Activated CD4-positive, alpha-beta T cell treated with anti-CD3 and anti-CD28 coated beads for 36 hours (primary cell): ENCODE data around the gene FZD7. TPM values are rescaled to one million over a fixed set of nuclear protein-coding genes. Genes with fewer than 3 reads are reported as not detected.
A peak's percentile ranks its signal among the peaks of the same experiment; 100 is the strongest.

Experiments
- ATAC-seq: fragments of 200-7000 bp; cut with Tn5 transposase; one replicate; pipeline ENCODE4 v1.10.0; 2021; ENCODE audit warnings: mild to moderate bottlenecking, moderate library complexity
- CTCF ChIA-PET: fragments of 350-600 bp; sonication (Branson Sonifier 250); formaldehyde crosslinking; loops from one replicate; lab custom pipeline; 2021; ENCODE audit warnings: antibody characterized with exemption; lab: Charles Lee
- POLR2A ChIA-PET: fragments of 350-600 bp; sonication (Branson Sonifier 250); formaldehyde crosslinking; loops from one replicate; lab custom pipeline; 2021; ENCODE audit warnings: antibody characterized with exemption, inconsistent platforms; lab: Charles Lee
- DNase-seq: peaks from one replicate; pipeline ENCODE4 v3.0.0-alpha.2; 2020
- H3K27ac Mint-ChIP-seq: one replicate; pipeline ENCODE4 v1.8.0; 2021; ENCODE audit warnings: mixed read lengths
- H3K27me3 Mint-ChIP-seq: one replicate; pipeline ENCODE4 v1.8.0; 2021; ENCODE audit warnings: mixed read lengths
- H3K36me3 Mint-ChIP-seq: one replicate; pipeline ENCODE4 v1.8.0; 2021; ENCODE audit warnings: low read depth, mixed read lengths
- H3K4me1 Mint-ChIP-seq: one replicate; pipeline ENCODE4 v1.8.0; 2021; ENCODE audit warnings: mixed read lengths
- H3K4me3 Mint-ChIP-seq: one replicate; pipeline ENCODE4 v1.8.0; 2021; ENCODE audit warnings: mild to moderate bottlenecking, moderate library complexity, mixed read lengths
- H3K9me3 Mint-ChIP-seq: one replicate; pipeline ENCODE4 v1.8.0; 2021; ENCODE audit warnings: low read depth, mixed read lengths
- intact Hi-C, 2 experiments: fragments of 100-400 bp; cut with DNase I in 1 of 2; cut with micrococcal nuclease in 1 of 2; formaldehyde crosslinking; loops; one replicate each; pipeline versions ENCODE4 v1.14.2 to v1.15.1; 2022 to 2024; cut with DNase I, micrococcal nuclease
- total RNA-seq, 2 experiments: library from RNA; stranded (reverse); gene quantifications; one replicate each; pipeline ENCODE4 v1.2.3, GENCODE V29; 2021

FZD7 gene
- total RNA-seq, 2 experiments from 2014 or later, result 0.58 to 0.94 TPM

DNA sequence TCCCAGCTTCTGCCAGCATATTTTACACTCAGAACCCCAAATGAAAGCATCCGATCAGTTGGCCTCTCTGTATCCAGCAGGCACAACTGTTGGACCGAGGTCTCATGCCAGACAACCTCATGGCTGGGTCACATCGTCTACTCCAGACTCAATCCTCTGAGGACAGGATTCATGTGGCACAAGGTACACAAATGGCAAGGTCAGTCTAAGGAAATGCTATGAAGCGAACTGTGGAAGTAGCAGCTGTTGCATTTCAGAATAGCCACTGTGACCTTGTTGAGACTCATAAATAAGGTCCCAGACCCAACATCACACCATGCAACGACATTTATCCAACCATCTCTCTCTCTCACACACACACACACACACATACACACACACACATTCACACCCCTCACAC, 7.1 kb upstream of the FZD7 start:
- peaks cover 6% of the 10 kb centered on the region for H3K27me3 Mint-ChIP-seq
- H3K4me1 Mint-ChIP-seq, result no peaks in the 10 kb centered on the region
- intact Hi-C loops, result no loop called here
- no peak overlapping the region for H3K4me3 Mint-ChIP-seq
- H3K9me3 Mint-ChIP-seq, result no peaks in the 10 kb centered on the region
- CTCF ChIA-PET, result no interaction called here
- POLR2A ChIA-PET, result no interaction called here
- no peak for ATAC-seq
- no peaks in the 10 kb centered on the region for H3K36me3 Mint-ChIP-seq
- no peak overlapping the region for H3K27ac Mint-ChIP-seq
- DNase-seq, result no peak

DNA sequence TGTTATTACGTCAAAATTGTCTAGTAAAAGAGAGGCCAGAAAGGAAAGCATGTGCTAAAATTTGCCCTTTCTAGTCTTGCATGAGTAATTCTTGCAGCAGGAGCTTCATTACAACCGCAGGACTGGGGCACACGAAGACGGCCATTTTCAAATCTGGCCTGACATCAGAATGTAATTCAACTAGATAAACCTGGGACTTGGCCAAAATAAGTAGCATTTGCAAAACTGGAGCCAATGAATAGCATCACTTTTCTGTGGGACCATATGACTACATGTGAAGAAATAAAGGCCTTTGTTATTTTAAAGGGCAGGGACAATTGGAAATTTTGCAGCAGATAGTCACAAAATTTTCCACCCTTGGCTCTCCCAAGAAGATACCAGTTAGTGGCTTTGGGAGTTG, 3.0 kb upstream of the FZD7 start:
- peaks cover 13% of the 10 kb centered on the region for H3K4me1 Mint-ChIP-seq
- ATAC-seq (no peak), DNase-seq (no peak)
- peaks cover 19% of the 10 kb centered on the region for H3K27me3 Mint-ChIP-seq
- ChIA-PET POLR2A (no interaction called here), CTCF (no interaction called here)
- H3K4me3 Mint-ChIP-seq, result no peak overlapping the region
- H3K27ac Mint-ChIP-seq, result no peak overlapping the region
- no peaks in the 10 kb centered on the region for H3K36me3 Mint-ChIP-seq
- intact Hi-C loops, result loop anchor here in 1 of 2 experiments (5.0 to 10.0 kb wide), 3 partner anchors 168 to 1068 kb away; partner anchors contain the start of genes ORC2, STRADB and TRAK2
- no peaks in the 10 kb centered on the region for H3K9me3 Mint-ChIP-seq

GRCh38 chr2:202031246-202031951, 2.3 kb upstream of the FZD7 start:
- Mint-ChIP-seq H3K4me3 (no peak overlapping the region), H3K4me1 (peaks cover 13% of the 10 kb centered on the region), H3K36me3 (no peaks in the 10 kb centered on the region), H3K27me3 (peaks cover 19% of the 10 kb centered on the region), H3K27ac (no peak overlapping the region), H3K9me3 (no peaks in the 10 kb centered on the region)
- no peak for DNase-seq
- no peak for ATAC-seq
- POLR2A ChIA-PET, result no interaction called here
- CTCF ChIA-PET, result interaction anchor here (0.6 kb wide), 1 partner anchor 27 kb away, joined by 3 read pairs; no protein-coding TSS in a partner anchor
- intact Hi-C loops, result loop anchor here in 1 of 2 experiments (5.0 to 10.0 kb wide), 3 partner anchors 169 to 1069 kb away; partner anchors contain the start of genes ORC2, STRADB and TRAK2

DNA sequence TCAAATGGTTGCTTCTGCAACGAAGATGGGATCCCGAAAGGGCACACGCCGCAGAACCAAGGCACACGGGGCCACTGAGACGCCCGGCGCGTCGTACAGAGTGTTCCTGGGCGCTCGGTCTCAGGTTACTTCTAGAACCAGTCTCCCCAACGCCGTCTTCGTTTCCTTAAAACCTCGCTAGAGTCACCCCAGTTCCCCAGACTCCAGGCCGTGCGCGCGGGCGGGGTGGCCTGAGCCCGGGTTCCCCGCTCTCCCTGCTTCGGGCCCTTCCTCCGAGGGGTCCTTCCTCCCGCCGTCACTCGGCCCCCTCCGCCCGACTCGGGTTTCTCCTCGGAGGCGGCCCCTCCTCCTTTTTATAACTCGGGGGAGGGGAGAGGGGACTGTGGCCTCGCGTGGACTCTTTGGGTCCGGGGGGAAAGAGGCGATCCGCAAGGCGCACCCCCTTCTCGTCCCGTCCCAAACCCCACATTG, 774 bp upstream of the FZD7 start:
- Mint-ChIP-seq H3K4me3 (peak overlapping the region; percentile 72), H3K4me1 (peaks cover 13% of the 10 kb centered on the region), H3K9me3 (no peaks in the 10 kb centered on the region), H3K27ac (no peak overlapping the region), H3K36me3 (no peaks in the 10 kb centered on the region), H3K27me3 (peaks cover 19% of the 10 kb centered on the region)
- CTCF ChIA-PET, result no interaction called here
- ATAC-seq (peak; percentile 11), DNase-seq (peak; percentile 56)
- POLR2A ChIA-PET, result no interaction called here
- intact Hi-C loops, result loop anchor here (1.0 to 10.0 kb wide), 8 partner anchors 171 to 1071 kb away; partner anchors contain the start of genes ALS2 (in 1 of the 2), NOP58 (in 1 of the 2), ORC2 (in 1 of the 2) and STRADB (in 1 of the 2)

DNA sequence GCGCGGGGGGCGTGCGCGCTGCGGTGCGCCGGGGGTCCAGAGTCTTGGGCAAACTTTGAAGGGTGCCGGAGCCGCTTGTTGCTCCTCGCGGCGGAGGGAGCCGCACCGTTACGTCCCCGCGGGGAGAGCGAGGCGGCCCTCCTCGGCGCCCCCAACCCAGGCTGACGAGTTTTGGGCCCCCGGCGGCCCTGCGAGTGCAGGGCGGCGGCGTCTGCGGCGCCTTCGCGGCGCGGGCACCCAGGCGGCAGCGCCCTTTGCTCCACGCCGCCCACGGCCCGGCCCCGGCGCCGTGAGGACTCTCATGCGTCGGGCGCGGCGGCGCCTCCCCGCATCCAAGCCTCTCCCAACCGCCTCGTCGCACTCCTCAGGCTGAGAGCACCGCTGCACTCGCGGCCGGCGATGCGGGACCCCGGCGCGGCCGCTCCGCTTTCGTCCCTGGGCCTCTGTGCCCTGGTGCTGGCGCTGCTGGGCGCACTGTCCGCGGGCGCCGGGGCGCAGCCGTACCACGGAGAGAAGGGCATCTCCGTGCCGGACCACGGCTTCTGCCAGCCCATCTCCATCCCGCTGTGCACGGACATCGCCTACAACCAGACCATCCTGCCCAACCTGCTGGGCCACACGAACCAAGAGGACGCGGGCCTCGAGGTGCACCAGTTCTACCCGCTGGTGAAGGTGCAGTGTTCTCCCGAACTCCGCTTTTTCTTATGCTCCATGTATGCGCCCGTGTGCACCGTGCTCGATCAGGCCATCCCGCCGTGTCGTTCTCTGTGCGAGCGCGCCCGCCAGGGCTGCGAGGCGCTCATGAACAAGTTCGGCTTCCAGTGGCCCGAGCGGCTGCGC, 814 bp downstream of the FZD7 start:
- CTCF ChIA-PET, result interaction anchor here (1.1 kb wide), 1 partner anchor 10 kb away, joined by 3 read pairs; no protein-coding TSS in a partner anchor
- H3K27me3 Mint-ChIP-seq, result peaks cover 28% of the 10 kb centered on the region

DNA sequence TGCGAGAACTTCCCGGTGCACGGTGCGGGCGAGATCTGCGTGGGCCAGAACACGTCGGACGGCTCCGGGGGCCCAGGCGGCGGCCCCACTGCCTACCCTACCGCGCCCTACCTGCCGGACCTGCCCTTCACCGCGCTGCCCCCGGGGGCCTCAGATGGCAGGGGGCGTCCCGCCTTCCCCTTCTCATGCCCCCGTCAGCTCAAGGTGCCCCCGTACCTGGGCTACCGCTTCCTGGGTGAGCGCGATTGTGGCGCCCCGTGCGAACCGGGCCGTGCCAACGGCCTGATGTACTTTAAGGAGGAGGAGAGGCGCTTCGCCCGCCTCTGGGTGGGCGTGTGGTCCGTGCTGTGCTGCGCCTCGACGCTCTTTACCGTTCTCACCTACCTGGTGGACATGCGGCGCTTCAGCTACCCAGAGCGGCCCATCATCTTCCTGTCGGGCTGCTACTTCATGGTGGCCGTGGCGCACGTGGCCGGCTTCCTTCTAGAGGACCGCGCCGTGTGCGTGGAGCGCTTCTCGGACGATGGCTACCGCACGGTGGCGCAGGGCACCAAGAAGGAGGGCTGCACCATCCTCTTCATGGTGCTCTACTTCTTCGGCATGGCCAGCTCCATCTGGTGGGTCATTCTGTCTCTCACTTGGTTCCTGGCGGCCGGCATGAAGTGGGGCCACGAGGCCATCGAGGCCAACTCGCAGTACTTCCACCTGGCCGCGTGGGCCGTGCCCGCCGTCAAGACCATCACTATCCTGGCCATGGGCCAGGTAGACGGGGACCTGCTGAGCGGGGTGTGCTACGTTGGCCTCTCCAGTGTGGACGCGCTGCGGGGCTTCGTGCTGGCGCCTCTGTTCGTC, 1.7 kb downstream of the FZD7 start:
- Mint-ChIP-seq H3K4me3 (no peak overlapping the region), H3K36me3 (no peaks in the 10 kb centered on the region), H3K9me3 (no peaks in the 10 kb centered on the region), H3K4me1 (peaks cover 17% of the 10 kb centered on the region), H3K27ac (no peak overlapping the region), H3K27me3 (peaks cover 35% of the 10 kb centered on the region)
- DNase-seq, result peak; percentile 62
- ATAC-seq, result no peak
- ChIA-PET POLR2A (interaction anchor here (0.5 kb wide), 1 partner anchor 137 kb away, joined by 4 read pairs; no protein-coding TSS in a partner anchor), CTCF (interaction anchor here (1.1 kb wide), 1 partner anchor 9 kb away, joined by 3 read pairs; no protein-coding TSS in a partner anchor)
- intact Hi-C loops, result loop anchor here (1.0 to 10.0 kb wide), 3 partner anchors 143 to 581 kb away; partner anchors contain the start of genes STRADB (in 1 of the 2) and TRAK2 (in 1 of the 2)

More for the DNA sequence above, 814 bp downstream of the FZD7 start:
- H3K4me3 Mint-ChIP-seq, result peak overlapping the region; percentile 72
- H3K27ac Mint-ChIP-seq, result no peak overlapping the region
- no peaks in the 10 kb centered on the region for H3K36me3 Mint-ChIP-seq
- H3K9me3 Mint-ChIP-seq, result no peaks in the 10 kb centered on the region
- POLR2A ChIA-PET, result no interaction called here
- H3K4me1 Mint-ChIP-seq, result peaks cover 15% of the 10 kb centered on the region
- intact Hi-C loops, result loop anchor here (1.0 to 10.0 kb wide), 5 partner anchors 144 to 1072 kb away; partner anchors contain the start of genes ORC2 (in 1 of the 2), STRADB (in 1 of the 2) and TRAK2 (in 1 of the 2)
- peak; percentile 17 for ATAC-seq
- peak; percentile 59 for DNase-seq

DNA sequence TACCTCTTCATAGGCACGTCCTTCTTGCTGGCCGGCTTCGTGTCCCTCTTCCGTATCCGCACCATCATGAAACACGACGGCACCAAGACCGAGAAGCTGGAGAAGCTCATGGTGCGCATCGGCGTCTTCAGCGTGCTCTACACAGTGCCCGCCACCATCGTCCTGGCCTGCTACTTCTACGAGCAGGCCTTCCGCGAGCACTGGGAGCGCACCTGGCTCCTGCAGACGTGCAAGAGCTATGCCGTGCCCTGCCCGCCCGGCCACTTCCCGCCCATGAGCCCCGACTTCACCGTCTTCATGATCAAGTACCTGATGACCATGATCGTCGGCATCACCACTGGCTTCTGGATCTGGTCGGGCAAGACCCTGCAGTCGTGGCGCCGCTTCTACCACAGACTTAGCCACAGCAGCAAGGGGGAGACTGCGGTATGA, 2.3 kb downstream of the FZD7 start:
- peaks cover 17% of the 10 kb centered on the region for H3K4me1 Mint-ChIP-seq
- intact Hi-C loops, result loop anchor here (1.0 to 10.0 kb wide), 3 partner anchors 142 to 581 kb away; partner anchors contain the start of genes STRADB (in 1 of the 2) and TRAK2 (in 1 of the 2)
- DNase-seq (peak; percentile 5), ATAC-seq (no peak)
- peaks cover 40% of the 10 kb centered on the region for H3K27me3 Mint-ChIP-seq
- no peak overlapping the region for H3K27ac Mint-ChIP-seq
- ChIA-PET CTCF (no interaction called here), POLR2A (no interaction called here)
- no peaks in the 10 kb centered on the region for H3K9me3 Mint-ChIP-seq
- no peak overlapping the region for H3K4me3 Mint-ChIP-seq
- H3K36me3 Mint-ChIP-seq, result no peaks in the 10 kb centered on the region

- Mint-ChIP-seq H3K9me3 (no peaks in the 10 kb centered on the region), H3K4me1 (peaks cover 17% of the 10 kb centered on the region), H3K4me3 (no peak overlapping the region), H3K27me3 (peaks cover 37% of the 10 kb centered on the region), H3K27ac (no peak overlapping the region), H3K36me3 (no peaks in the 10 kb centered on the region)
- CTCF ChIA-PET, result no interaction called here
- no peak for ATAC-seq
- DNase-seq, result no peak
- POLR2A ChIA-PET, result no interaction called here
- intact Hi-C loops, result loop anchor here in 1 of 2 experiments (10.0 kb wide), 1 partner anchor 582 kb away; the partner anchor contains the start of genes STRADB and TRAK2
These were observed 3.0 kb downstream of the FZD7 start for GRCh38 chr2:202036601-202037037.

DNA sequence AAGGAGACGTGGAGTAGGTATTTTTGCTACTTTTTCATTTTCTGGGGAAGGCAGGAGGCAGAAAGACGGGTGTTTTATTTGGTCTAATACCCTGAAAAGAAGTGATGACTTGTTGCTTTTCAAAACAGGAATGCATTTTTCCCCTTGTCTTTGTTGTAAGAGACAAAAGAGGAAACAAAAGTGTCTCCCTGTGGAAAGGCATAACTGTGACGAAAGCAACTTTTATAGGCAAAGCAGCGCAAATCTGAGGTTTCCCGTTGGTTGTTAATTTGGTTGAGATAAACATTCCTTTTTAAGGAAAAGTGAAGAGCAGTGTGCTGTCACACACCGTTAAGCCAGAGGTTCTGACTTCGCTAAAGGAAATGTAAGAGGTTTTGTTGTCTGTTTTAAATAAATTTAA, 3.4 kb downstream of the FZD7 start:
- H3K27me3 Mint-ChIP-seq, result peaks cover 37% of the 10 kb centered on the region
- DNase-seq (no peak), ATAC-seq (no peak)
- POLR2A ChIA-PET, result no interaction called here
- H3K9me3 Mint-ChIP-seq, result no peaks in the 10 kb centered on the region
- H3K4me3 Mint-ChIP-seq, result no peak overlapping the region
- intact Hi-C loops, result loop anchor here in 1 of 2 experiments (10.0 kb wide), 1 partner anchor 582 kb away; the partner anchor contains the start of genes STRADB and TRAK2
- H3K36me3 Mint-ChIP-seq, result no peaks in the 10 kb centered on the region
- CTCF ChIA-PET, result no interaction called here
- no peak overlapping the region for H3K27ac Mint-ChIP-seq
- H3K4me1 Mint-ChIP-seq, result peaks cover 15% of the 10 kb centered on the region
